Activated T-helper 2 cell treated with anti-CD3 and anti-CD28 coated beads, Interferon-gamma antibody, Interleukin-2, Interleukin-4, amounts not matched to agents 10 μg/mL and 5 μg/mL and 100 μg/mL, durations not matched to agents 14 hours and 24 hours and 36 hours (primary cell): ENCODE data around the gene ITGB5. TPM values are rescaled to one million over a fixed set of nuclear protein-coding genes. Genes with fewer than 3 reads are reported as not detected.
A peak's percentile ranks its signal among the peaks of the same experiment; 100 is the strongest.
"Not testable (repeated sequence)": the region's sequence is repeated elsewhere in the genome, so short reads cannot be mapped to it uniquely, and the experiment has no call there.

Experiments
- DNase-seq: peaks from one replicate; pipeline ENCODE4 v3.0.0; 2021; ENCODE audit warnings: low spot score
- H3K27ac Mint-ChIP-seq: one replicate; pipeline ENCODE4 v1.8.0; 2021; ENCODE audit warnings: mixed read lengths
- H3K27me3 Mint-ChIP-seq: one replicate; pipeline ENCODE4 v1.8.0; 2021; ENCODE audit warnings: low read depth, mixed read lengths
- H3K36me3 Mint-ChIP-seq: one replicate; pipeline ENCODE4 v1.8.0; 2021; ENCODE audit warnings: low read depth, mixed read lengths
- H3K4me1 Mint-ChIP-seq: one replicate; pipeline ENCODE4 v1.8.0; 2021; ENCODE audit warnings: low read depth, mixed read lengths
- H3K4me3 Mint-ChIP-seq: one replicate; pipeline ENCODE4 v1.8.0; 2021; ENCODE audit warnings: low read depth, mild to moderate bottlenecking, moderate library complexity, mixed read lengths
- H3K9me3 Mint-ChIP-seq: one replicate; pipeline ENCODE4 v1.8.0; 2021; ENCODE audit warnings: mixed read lengths
- intact Hi-C: fragments of 100-400 bp; cut with micrococcal nuclease; formaldehyde crosslinking; loops from one replicate; pipeline ENCODE4 v1.15.1; 2023
- total RNA-seq: library from RNA; stranded (reverse); gene quantifications from 2 replicates; pipeline ENCODE4 v1.2.3, GENCODE V29; 2022

The ITGB5 gene
- total RNA-seq, 1 donor from 2014 or later, result 4.3 TPM

DNA sequence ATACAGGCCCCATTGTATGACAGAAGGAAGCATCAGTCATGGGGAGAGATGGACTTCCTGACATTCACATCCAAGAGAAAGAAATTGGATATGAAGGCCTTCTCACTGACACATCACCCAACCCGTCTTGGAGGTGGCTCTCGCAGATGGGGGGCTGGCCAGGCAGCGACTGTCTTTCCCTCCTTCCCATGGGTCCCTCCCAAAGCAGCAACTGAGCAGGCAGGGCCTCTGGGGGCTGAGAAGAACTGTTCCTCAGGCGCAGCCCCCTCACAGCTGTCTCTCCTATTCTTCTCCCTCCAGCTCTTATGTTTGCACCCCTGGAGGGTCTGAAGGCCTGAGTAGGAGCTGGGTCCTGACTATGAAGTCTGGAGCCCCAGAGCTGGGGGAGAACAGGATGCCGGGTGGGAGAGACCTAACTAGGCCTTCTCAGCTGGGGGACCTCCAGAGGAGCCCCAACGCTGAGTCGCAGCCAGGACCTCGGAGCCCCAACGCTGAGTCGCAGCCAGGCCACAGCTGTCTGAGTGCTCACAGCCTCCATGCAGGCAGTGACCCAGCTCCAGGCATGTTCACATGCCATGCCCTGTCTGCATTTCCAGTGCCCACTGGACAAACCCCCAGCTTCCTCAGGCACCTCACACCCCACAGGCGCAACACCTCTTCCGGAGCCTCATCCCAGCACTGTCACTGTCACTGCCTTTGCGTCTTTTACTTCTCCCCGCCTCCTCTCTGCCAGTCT lies 127.3 kb downstream of the ITGB5 start:
- Mint-ChIP-seq H3K4me1 (peaks cover 3% of the 10 kb centered on the region), H3K27ac (no peak overlapping the region)

DNA sequence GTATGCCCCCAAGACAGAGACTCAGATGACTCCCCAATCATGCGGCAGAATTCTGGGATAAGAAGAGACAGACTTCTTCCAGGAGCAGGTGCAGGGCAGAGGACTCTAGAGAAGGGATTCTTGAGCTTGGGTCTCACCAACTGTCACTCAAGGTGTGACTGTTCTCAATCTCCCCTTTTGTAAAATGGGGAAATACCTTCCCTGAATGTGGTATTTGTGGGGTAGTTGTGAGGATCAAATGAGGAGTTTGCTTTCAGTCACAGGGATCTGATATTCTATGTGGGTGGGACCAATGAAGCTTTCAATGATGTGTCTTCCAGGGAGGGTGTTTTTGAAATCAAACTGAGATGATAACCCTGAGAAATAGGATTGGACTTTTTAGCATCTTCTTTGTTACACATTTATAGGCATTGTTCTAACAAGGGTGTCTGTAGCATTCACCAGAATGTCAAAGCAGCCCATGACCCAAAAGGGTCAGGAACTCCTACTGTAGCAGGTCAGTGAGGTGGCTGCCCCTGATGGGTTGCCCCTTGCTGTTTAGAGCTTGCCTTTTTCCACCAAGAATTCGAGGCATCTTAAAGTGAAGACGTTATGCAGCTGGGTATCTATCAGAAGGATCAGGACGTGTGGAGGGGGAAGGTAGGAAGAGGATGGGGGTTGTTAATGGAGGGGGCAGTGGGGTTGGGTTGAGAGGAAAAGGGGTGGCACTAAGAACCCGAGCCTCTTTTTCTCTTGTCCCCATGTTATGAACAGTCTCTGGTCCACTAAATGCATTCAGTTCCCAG lies 128.1 kb downstream of the ITGB5 start:
- Mint-ChIP-seq H3K4me1 (peaks cover 3% of the 10 kb centered on the region), H3K36me3 (no peaks in the 10 kb centered on the region), H3K27me3 (no peaks in the 10 kb centered on the region), H3K27ac (no peak overlapping the region), H3K9me3 (no peaks in the 10 kb centered on the region), H3K4me3 (no peak overlapping the region)
- no peak for DNase-seq
- intact Hi-C loops, result no loop called here

More for the DNA sequence above, 127.3 kb downstream of the ITGB5 start:
- Mint-ChIP-seq H3K27me3 (no peaks in the 10 kb centered on the region), H3K9me3 (no peaks in the 10 kb centered on the region), H3K36me3 (no peaks in the 10 kb centered on the region), H3K4me3 (no peak overlapping the region)
- no peak for DNase-seq
- intact Hi-C loops, result loop anchor here (2.0 to 5.0 kb wide), 2 partner anchors 679 to 822 kb away; no protein-coding TSS in a partner anchor

DNA sequence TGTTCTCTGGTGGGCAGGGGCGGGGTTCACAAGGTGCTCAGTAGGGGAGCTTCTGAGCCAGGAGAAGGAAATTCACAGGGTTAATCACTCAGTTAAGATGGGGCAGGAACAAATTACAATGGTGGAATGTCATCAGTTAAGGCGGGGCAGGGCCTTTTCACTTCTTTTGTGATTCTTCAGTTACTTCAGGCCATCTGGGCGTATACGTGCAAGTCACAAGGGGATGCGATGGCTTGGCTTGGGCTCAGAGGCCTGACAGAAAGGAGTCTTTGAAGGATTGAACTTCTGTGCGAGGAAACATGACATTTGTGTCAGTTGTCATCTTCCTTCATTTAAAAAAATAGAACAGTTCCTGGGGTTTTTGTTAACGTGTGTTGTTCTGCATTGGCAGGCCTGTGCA lies 129.2 kb downstream of the ITGB5 start:
- H3K4me1 Mint-ChIP-seq, DNase-seq, intact Hi-C loops, H3K27me3 Mint-ChIP-seq, H3K9me3 Mint-ChIP-seq, H3K4me3 Mint-ChIP-seq, H3K27ac Mint-ChIP-seq, H3K36me3 Mint-ChIP-seq: not testable (repeated sequence)

DNA sequence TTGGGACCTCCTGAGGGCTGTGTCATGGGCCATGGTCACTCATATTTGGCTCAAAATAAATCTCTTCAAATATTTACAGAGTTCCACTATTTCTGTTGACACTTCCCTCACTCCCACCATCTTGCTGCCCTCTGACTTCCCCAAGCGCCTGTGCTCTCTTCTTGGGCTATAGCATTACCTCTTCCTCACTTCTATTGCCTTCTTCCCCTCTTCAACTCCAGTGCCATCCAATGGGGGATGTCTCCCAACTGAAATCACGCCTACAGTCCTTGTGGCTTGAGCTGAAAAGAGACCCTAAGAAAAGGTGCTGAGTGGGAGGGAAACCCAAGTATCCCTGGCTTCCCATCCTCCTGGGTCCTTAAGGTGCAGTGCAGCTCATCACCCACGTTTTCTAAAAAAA lies 135.1 kb downstream of the ITGB5 start:
- no peak overlapping the region for H3K4me3 Mint-ChIP-seq
- H3K4me1 Mint-ChIP-seq, result no peaks in the 10 kb centered on the region
- no peaks in the 10 kb centered on the region for H3K27me3 Mint-ChIP-seq
- intact Hi-C loops, result no loop called here
- DNase-seq, result no peak
- H3K9me3 Mint-ChIP-seq, result no peaks in the 10 kb centered on the region
- H3K36me3 Mint-ChIP-seq, result peaks cover 3% of the 10 kb centered on the region
- H3K27ac Mint-ChIP-seq, result no peak overlapping the region

DNA sequence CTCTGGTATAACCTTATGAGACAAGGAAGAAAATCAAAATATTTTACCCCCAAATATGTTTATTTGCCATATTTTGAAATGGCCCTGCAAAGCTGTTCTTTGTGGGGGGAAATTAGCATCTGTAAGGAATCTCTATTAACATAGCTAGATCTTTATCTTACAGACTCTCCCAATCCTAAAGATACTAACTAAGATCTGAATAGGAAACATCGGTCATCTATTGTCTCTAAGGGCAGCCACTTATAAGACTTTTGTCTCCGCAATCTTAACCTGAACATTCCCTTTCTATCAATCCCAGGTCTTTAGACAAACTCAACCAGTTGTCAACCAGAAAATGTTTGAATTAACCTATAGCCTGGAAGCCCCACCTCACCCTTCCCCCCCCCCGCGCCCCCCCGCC lies 135.7 kb downstream of the ITGB5 start:
- no peaks in the 10 kb centered on the region for H3K27me3 Mint-ChIP-seq
- H3K36me3 Mint-ChIP-seq, result peaks cover 4% of the 10 kb centered on the region
- no peak overlapping the region for H3K27ac Mint-ChIP-seq
- no peaks in the 10 kb centered on the region for H3K9me3 Mint-ChIP-seq
- no peak overlapping the region for H3K4me3 Mint-ChIP-seq
- no peaks in the 10 kb centered on the region for H3K4me1 Mint-ChIP-seq
- intact Hi-C loops, result no loop called here
- DNase-seq, result no peak

DNA sequence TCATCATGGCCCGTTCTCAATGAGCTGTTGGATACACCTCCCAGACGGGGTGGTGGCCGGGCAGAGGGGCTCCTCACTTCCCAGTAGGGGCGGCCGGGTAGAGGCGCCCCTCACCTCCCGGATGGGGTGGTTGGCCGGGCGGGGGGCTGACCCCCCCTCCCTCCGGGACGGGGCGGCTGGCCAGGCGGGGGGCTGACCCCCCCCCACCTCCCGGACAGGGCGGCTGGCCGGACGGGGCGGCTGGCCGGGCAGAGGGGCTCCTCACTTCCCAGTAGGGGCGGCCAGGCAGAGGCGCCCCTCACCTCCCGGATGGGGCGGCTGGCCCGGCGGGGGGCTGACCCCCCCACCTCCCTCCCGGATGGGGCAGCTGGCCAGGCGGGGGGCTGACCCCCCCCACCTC lies 137.3 kb downstream of the ITGB5 start:
- H3K4me1 Mint-ChIP-seq, H3K9me3 Mint-ChIP-seq, intact Hi-C loops, H3K27ac Mint-ChIP-seq, H3K4me3 Mint-ChIP-seq, H3K27me3 Mint-ChIP-seq, DNase-seq: not testable (repeated sequence)
- peaks cover 18% of the 10 kb centered on the region for H3K36me3 Mint-ChIP-seq

DNA sequence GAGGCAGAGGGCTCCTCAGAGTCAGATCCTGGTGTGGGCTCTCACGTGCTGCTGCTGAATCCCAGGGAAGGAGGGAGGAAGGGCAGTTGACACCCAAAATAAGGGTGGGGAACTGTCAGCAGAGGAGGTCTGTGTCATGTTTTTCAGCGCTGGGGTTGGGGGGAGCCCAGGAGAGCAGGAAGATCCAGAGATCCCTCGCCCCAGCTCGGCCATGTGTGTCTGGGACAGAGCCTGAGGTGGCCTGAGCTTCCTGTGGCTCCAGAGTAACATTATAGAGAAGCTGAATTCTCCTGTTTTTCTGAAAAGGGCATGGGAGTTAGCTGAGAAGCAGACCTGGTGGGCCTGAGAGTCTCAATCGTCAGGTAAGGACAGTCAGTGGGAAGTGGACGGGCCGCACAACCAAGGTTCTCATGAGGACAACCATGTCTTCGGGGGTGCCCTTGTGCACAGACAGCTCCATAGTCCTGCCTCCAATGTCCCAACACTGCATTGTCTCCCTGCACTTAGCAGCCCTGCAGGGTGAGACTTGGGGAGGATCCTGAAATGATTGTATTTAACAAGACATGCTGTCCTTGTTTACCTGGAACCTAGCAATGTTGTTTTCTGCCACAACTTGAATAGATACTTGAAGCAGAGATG lies 138.5 kb downstream of the ITGB5 start:
- intact Hi-C loops, result no loop called here
- peaks cover 30% of the 10 kb centered on the region for H3K36me3 Mint-ChIP-seq
- no peaks in the 10 kb centered on the region for H3K9me3 Mint-ChIP-seq
- no peaks in the 10 kb centered on the region for H3K4me1 Mint-ChIP-seq
- no peak overlapping the region for H3K4me3 Mint-ChIP-seq
- DNase-seq, result no peak
- no peaks in the 10 kb centered on the region for H3K27me3 Mint-ChIP-seq
- no peak overlapping the region for H3K27ac Mint-ChIP-seq

DNA sequence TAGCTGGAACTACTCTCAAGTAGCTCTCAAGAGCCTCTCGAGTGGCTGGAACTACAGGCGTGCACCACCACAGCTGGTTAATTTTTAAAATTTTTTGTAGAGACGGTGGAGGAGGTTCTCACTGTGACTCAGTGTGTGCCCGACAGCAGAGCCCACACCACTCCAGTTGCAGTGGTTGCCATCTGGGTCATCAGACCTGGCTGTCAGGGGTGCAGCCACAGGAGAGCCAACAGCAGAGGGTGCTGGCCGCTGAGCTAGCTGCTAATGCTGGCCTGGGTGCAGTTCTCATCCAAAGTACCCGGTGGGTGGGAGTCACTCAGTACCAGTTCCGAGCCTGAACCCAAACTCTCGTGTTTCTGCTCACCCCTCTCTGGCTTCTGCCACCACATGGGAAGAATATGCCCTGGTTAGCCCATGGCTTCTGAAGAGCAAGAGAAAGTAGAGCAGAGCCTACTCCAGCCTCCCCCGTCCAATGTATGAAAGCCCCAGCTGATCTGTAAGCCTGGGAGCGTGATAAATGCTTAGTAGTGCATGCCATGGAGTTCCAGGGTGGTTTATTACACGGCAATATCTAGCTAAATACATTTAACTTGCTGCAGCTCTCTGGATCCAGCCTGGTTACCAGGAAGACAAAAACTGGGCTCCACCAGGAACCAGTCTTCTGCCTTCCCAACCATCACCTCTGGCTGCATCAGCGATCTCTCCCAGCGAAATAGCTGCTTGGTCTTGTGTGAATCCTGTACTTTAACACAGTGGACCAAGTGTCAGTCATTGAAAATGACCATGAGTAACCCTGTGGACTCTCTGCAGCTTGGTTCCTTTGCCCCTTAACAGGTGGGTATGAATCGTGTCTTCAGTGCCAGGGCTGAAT lies 139.8 kb downstream of the ITGB5 start:
- no peak overlapping the region for H3K4me3 Mint-ChIP-seq
- H3K27me3 Mint-ChIP-seq, result no peaks in the 10 kb centered on the region
- no peak for DNase-seq
- H3K36me3 Mint-ChIP-seq, result peaks cover 38% of the 10 kb centered on the region
- no peaks in the 10 kb centered on the region for H3K4me1 Mint-ChIP-seq
- intact Hi-C loops, result no loop called here
- no peak overlapping the region for H3K27ac Mint-ChIP-seq
- no peaks in the 10 kb centered on the region for H3K9me3 Mint-ChIP-seq

DNA sequence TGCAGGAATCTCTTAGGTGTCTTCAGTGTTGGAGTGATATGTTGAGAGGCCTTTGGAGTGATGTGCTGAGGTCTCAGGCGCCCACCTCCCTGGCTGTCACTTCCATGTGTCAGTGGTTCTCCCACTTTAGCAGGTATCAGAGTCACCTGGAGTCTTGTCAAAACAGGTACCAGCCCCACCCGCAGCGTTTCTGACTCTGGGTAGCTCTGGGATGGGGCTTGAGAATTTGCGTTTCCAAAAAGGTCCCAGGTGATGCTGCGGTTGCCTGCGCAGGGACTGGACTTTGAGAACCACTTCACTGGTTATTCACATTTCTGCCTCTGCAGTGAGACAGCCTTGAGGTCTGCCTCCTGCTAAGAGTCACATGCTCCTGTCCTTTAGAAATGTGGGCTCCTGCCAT lies 141.4 kb downstream of the ITGB5 start:
- no peak overlapping the region for H3K27ac Mint-ChIP-seq
- intact Hi-C loops, result no loop called here
- peaks cover 50% of the 10 kb centered on the region for H3K36me3 Mint-ChIP-seq

DNA sequence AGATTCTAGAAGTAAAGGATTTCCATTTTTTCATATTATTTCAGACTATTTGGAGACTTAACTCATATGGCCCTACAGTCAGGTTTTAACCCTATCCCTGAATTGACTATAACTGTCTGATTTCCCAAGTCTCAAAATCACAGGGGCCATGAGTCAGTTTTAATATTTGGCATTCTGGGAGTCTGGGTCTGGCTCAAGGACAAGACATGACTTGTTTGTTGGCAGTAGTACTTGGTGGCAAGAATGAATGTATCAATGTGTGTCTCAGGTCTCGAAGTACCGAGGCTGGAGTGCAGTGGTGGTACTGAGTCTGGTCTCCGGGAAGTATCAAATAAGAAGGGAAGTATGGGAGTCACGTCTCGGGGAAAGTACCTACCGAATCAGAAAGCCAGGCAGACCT lies 146.1 kb downstream of the ITGB5 start:
- Mint-ChIP-seq H3K36me3 (peaks cover 75% of the 10 kb centered on the region), H3K4me3 (no peak overlapping the region), H3K4me1 (peaks cover 6% of the 10 kb centered on the region), H3K27me3 (no peaks in the 10 kb centered on the region), H3K27ac (no peak overlapping the region), H3K9me3 (no peaks in the 10 kb centered on the region)
- DNase-seq, result no peak
- intact Hi-C loops, result no loop called here

More for the DNA sequence above, 141.4 kb downstream of the ITGB5 start:
- no peaks in the 10 kb centered on the region for H3K27me3 Mint-ChIP-seq
- no peaks in the 10 kb centered on the region for H3K4me1 Mint-ChIP-seq
- H3K4me3 Mint-ChIP-seq, result no peak overlapping the region
- H3K9me3 Mint-ChIP-seq, result no peaks in the 10 kb centered on the region
- no peak for DNase-seq

DNA sequence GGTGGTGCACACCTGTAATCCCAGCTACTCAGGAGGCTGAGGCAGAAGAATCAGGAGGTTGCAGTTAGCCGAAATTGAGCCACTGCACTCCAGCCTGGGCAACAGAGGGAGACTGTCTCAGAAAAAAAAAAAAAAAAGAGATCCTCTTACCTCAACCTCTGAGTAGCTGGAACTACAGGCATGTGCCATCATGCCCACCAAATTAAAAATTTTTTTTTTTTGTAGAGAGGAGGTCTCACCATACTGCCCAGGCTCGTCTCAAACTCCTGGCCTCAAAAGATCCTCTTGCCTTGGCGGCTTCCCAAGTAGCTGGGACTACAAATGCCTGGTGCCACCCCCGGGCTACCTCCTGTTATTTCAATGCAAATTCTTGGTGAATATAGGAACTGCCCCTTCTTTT lies 155.4 kb downstream of the ITGB5 start:
- intact Hi-C loops, result no loop called here
- peaks cover 23% of the 10 kb centered on the region for H3K36me3 Mint-ChIP-seq
- H3K27ac Mint-ChIP-seq, result no peak overlapping the region
- no peaks in the 10 kb centered on the region for H3K9me3 Mint-ChIP-seq
- H3K27me3 Mint-ChIP-seq, result peaks cover 7% of the 10 kb centered on the region
- H3K4me3 Mint-ChIP-seq, result peak overlapping the region; percentile 99
- no peak for DNase-seq
- peaks cover 28% of the 10 kb centered on the region for H3K4me1 Mint-ChIP-seq

DNA sequence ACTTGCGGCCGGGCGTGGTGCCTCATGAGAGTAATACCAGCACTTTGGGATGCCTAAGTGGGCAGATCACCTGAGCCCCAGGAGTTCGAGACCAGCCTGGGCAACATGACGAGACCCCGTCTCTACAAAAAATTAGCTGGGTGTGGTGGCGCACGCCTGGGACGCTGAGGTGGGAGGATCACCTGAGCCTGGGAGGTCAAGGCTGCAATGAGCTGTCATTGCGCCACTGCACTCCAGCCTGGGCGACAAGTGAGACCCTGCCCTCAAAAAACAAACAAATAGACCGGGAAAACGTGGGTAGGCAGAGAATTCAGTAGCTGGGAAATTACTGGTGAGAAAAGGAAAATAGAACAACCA lies 156.2 kb downstream of the ITGB5 start:
- H3K27me3 Mint-ChIP-seq, result peaks cover 7% of the 10 kb centered on the region

More for the DNA sequence above, 156.2 kb downstream of the ITGB5 start:
- intact Hi-C loops, result no loop called here
- peaks cover 23% of the 10 kb centered on the region for H3K36me3 Mint-ChIP-seq
- H3K27ac Mint-ChIP-seq, result peak overlapping the region; percentile 99
- H3K4me3 Mint-ChIP-seq, result peak overlapping the region; percentile 99
- DNase-seq, result no peak
- no peaks in the 10 kb centered on the region for H3K9me3 Mint-ChIP-seq
- peaks cover 28% of the 10 kb centered on the region for H3K4me1 Mint-ChIP-seq
